ENCODE data around the gene LMNTD1.
"Not testable (repeated sequence)": the region's sequence is repeated elsewhere in the genome, so short reads cannot be mapped to it uniquely, and the experiment has no call there.

LMNTD1 gene

GRCh38 chr12:25426821-25427220, 126.3 kb downstream of the LMNTD1 start:
- DNase-seq, result not testable (repeated sequence)
